ENCODE measurements around the gene TBC1D8. TPM values are rescaled to one million over a fixed set of nuclear protein-coding genes. Genes with fewer than 3 reads are reported as not detected.

TBC1D8 gene
- total and polyA plus RNA-seq, 2 of the 13 experiments (the other 11 are each of a cell fraction or from before 2014, with no cell fraction given) = 45.1 to 95.4 TPM

DNA sequence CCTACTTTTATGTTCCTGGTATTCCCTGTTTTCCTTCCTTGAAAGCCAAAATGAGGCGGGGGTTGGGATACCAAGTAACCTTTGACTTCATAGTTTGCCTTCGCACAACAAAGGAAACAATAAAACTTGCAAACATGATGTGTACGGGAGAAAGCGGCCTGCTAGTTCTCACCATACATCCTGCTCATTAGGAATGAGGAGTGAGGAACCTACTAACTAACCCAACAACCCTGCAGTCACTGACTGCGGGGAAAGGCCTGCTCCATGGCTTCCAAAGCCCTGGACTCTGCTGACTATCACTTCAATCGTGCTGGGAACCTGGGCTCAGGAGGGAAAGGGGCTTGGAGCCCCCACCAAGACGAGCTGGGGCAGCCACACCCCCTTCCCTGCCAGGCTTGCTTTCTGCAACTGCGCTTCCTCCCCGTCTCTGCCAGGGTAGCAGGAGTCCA is 124.9 kb downstream of the TBC1D8 start (continued):
- peak; percentile 65; the same call in 1 of the 2 replicates for TF ChIP-seq SSRP1 (CRISPR knock-in tag; IDR thresholded peaks at IDR 0.05)
- no peak for TF ChIP-seq HNF4G (IDR thresholded peaks at IDR 0.05; ENCODE audit: borderline replicate concordance, low read depth, low read length)
- TF ChIP-seq HNF4G (CRISPR knock-in tag; IDR thresholded peaks at IDR 0.05; ENCODE audit: borderline replicate concordance, low read depth) = no peak
- TF ChIP-seq KLF13 (CRISPR knock-in tag; IDR thresholded peaks at IDR 0.05) = no peak
- TF ChIP-seq, protein P1, sequence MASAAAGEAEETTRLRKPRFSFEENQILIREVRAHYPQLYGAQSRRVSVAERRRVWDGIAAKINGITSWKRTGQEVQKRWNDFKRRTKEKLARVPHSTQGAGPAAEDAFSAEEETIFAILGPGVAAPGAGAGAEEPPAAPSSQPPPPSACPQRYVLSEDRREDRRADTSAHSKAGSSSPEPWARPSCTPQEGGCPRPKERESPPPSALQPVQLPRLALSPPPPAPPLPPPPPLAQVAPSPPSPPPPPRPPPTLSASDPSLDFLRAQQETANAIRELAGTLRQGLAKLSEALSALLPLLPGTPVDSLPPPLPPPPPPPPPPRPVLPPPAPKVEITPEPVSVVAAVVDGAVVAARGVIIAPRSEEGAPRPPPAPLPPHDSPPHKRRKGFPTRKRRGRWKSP (CRISPR knock-in tag; IDR thresholded peaks at IDR 0.05) = no peak
- TF ChIP-seq NFKB2 (CRISPR knock-in tag; IDR thresholded peaks at IDR 0.05; ENCODE audit: borderline replicate concordance) = no peak
- TF ChIP-seq ZBTB8A (CRISPR knock-in tag; IDR thresholded peaks at IDR 0.05; ENCODE audit: borderline replicate concordance, low read depth) = no peak
- no peak for TF ChIP-seq TBP (CRISPR knock-in tag; IDR thresholded peaks at IDR 0.05)

DNA sequence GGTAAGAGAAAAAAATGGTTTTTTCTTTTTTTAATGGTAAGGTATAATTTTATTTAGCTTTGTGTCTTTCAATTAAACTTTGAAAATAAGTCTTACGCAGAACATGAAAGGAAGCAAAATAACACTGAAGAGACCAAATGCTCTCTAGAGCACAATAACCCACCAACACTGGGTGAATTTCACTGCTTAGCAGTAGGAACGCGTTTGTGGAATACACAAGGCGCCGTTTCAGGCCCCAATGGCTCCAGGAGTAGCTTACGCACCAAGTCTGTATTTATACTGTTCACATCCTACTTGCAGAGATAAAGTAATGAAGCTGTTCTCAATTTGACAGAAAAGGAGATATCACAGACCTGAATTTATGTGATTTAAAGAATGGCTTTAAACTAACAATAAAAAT is 125.6 kb downstream of the TBC1D8 start:
- Histone ChIP-seq H3K79me2 (ENCODE audit: insufficient read depth, low read length) (no peaks in the 10 kb centered on the region), H3K9me3 (ENCODE audit: low read length) (no peaks in the 10 kb centered on the region), H3K9ac (ENCODE audit: insufficient read depth, low read depth, low read length) (no peak overlapping the region), H3K27ac (ENCODE audit: extremely low read length, insufficient read depth, low read length) (no peak overlapping the region), H3K27me3 (ENCODE audit: control insufficient read depth in 1 of 2, insufficient read depth in 2 of 2, low read length in 2 of 2) (no peaks in the 10 kb centered on the region), H3K36me3 (replicated peaks in 1 of 2; ENCODE audit: control insufficient read depth in 1 of 2, insufficient read depth in 2 of 2, low read length in 2 of 2) (peaks cover 32 to 78% of the 10 kb centered on the region in 2 experiments), H3K4me1 (ENCODE audit: insufficient read depth, low read length) (peaks cover 6% of the 10 kb centered on the region; the same call in 1 of the 2 replicates), H3K4me2 (ENCODE audit: low read depth, low read length) (no peak overlapping the region), H2AFZ (ENCODE audit: low read length) (no peak overlapping the region), H4K20me1 (ENCODE audit: insufficient read depth, low read length) (no peaks in the 10 kb centered on the region), H3K4me3 (replicated peaks in 1 of 3; ENCODE audit: insufficient read depth in 1 of 3, low read depth in 2 of 3, low read length in 3 of 3) (no peak overlapping the region)
- FAIRE-seq = no peak
- ChIA-PET CTCF (ENCODE audit: low intra/inter-chr PET ratio, low total read pairs) (no interaction called here), POLR2A (no interaction called here)
- no peak for ATAC-seq
- in situ Hi-C loops (cut with HindIII; ENCODE audit: extremely low pct_ligation_motif_present, low pct_unique_long_range_greater_than_20kb) (no loop called here), intact Hi-C loops (cut with micrococcal nuclease; ENCODE audit: unreplicated experiment) (loop anchor here (10.0 kb wide), 1 partner anchor 459 kb away; no protein-coding TSS in a partner anchor)
- DNase-seq (ENCODE audit: low spot score) = no peak
- TF ChIP-seq, protein P2, sequence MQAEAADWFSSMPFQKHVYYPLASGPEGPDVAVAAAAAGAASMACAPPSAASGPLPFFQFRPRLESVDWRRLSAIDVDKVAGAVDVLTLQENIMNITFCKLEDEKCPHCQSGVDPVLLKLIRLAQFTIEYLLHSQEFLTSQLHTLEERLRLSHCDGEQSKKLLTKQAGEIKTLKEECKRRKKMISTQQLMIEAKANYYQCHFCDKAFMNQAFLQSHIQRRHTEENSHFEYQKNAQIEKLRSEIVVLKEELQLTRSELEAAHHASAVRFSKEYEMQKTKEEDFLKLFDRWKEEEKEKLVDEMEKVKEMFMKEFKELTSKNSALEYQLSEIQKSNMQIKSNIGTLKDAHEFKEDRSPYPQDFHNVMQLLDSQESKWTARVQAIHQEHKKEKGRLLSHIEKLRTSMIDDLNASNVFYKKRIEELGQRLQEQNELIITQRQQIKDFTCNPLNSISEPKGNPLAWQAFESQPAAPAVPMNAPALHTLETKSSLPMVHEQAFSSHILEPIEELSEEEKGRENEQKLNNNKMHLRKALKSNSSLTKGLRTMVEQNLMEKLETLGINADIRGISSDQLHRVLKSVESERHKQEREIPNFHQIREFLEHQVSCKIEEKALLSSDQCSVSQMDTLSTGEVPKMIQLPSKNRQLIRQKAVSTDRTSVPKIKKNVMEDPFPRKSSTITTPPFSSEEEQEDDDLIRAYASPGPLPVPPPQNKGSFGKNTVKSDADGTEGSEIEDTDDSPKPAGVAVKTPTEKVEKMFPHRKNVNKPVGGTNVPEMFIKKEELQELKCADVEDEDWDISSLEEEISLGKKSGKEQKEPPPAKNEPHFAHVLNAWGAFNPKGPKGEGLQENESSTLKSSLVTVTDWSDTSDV (CRISPR knock-in tag; IDR thresholded peaks at IDR 0.05) = no peak
- no peak for TF ChIP-seq PAF1 (CRISPR knock-in tag; IDR thresholded peaks at IDR 0.05)
- TF ChIP-seq ZNF720 (CRISPR knock-in tag; IDR thresholded peaks at IDR 0.05) = no peak
- no peak for TF ChIP-seq ZNF10 (CRISPR knock-in tag; IDR thresholded peaks at IDR 0.05; ENCODE audit: borderline replicate concordance, low read depth)
- no peak for TF ChIP-seq REXO4 (CRISPR knock-in tag; IDR thresholded peaks at IDR 0.05; ENCODE audit: borderline replicate concordance)
- TF ChIP-seq PAWR (CRISPR knock-in tag; IDR thresholded peaks at IDR 0.05; ENCODE audit: borderline replicate concordance) = no peak
- TF ChIP-seq JDP2 (CRISPR knock-in tag; IDR thresholded peaks at IDR 0.05; ENCODE audit: borderline replicate concordance) = no peak
- TF ChIP-seq RBM22 (optimal IDR thresholded peaks at IDR 0.05; ENCODE audit: low read length) = peak; percentile 54
- WGBS (ENCODE audit: low lambda C conversion rate) = 98% methylated on average over 6 of the region's 6 CpGs
- no TSS peak for BruUV-seq (replicated peaks)

All from HepG2 (cell line).